H1 (cell line): Measurements from ENCODE around the gene FAM171A1. TPM values are rescaled to one million over a fixed set of nuclear protein-coding genes. Genes with fewer than 3 reads are reported as not detected.

Experiments used
- CTCF ChIA-PET: fragments of 300-600 bp; sonication (Branson Sonifier 250); formaldehyde crosslinking; loops from one replicate; lab custom pipeline; 2021; ENCODE audit not compliant: partially characterized antibody; lab: Charles Lee
- POLR2A ChIA-PET: fragments of 300-600 bp; sonication (Branson Sonifier 250); formaldehyde crosslinking; loops from one replicate; lab custom pipeline; 2021; ENCODE audit warnings: inconsistent platforms; ENCODE audit not compliant: partially characterized antibody; lab: Charles Lee
- DNase-seq, 2 experiments: peaks; one replicate each; pipeline versions ENCODE4 v3.0.0 to v3.0.0-alpha.2; 2010 to 2022; ENCODE audit warnings: low spot score in 2 of 2, low read depth in 1 of 2, mixed read lengths in 1 of 2
- FAIRE-seq: peaks from 2 replicates; lab custom pipeline; 2011; peaks lifted over from hg19 to GRCh38; lab: Jason Lieb, UNC
- H2AFZ ChIP-seq: 2 replicates; pipeline ENCODE4 v1.8.1; 2012; ENCODE audit warnings: low read length, inconsistent platforms
- H2AK5ac ChIP-seq: 2 replicates; pipeline ENCODE4 v1.6.1; 2013; ENCODE audit warnings: low read depth, low read length
- H2BK120ac ChIP-seq: replicated peaks from 2 replicates; pipeline ENCODE3; 2013; ENCODE audit warnings: low read depth, low read length, inconsistent platforms
- H2BK12ac ChIP-seq: 2 replicates; pipeline ENCODE4 v1.6.1; 2013; ENCODE audit warnings: low read depth, low read length
- H2BK15ac ChIP-seq: 2 replicates; pipeline ENCODE4 v1.6.1; 2013; ENCODE audit warnings: low read length
- H2BK20ac ChIP-seq: 2 replicates; pipeline ENCODE4 v1.6.1; 2013; ENCODE audit warnings: low read length
- H2BK5ac ChIP-seq: 2 replicates; pipeline ENCODE4 v1.6.1; 2013; ENCODE audit warnings: low read depth, low read length
- H3K14ac ChIP-seq: 2 replicates; pipeline ENCODE4 v1.6.1; 2013; ENCODE audit warnings: inconsistent platforms; ENCODE audit not compliant: insufficient read length
- H3K18ac ChIP-seq: 2 replicates; pipeline ENCODE4 v1.6.1; 2013; ENCODE audit warnings: low read length; ENCODE audit errors: extremely low read depth
- H3K23ac ChIP-seq: 2 replicates; pipeline ENCODE4 v1.6.1; 2013; ENCODE audit warnings: inconsistent platforms; ENCODE audit not compliant: insufficient read length
- H3K23me2 ChIP-seq: 2 replicates; pipeline ENCODE4 v1.6.1; 2013; ENCODE audit warnings: low read depth, low read length
- H3K27ac ChIP-seq: 2 replicates; pipeline ENCODE4 v1.6.1; 2011; ENCODE audit warnings: low read depth, low read length, inconsistent platforms
- H3K27me3 ChIP-seq, 4 experiments: replicated peaks in 1 of 4; 1 replicate in 1 of 4; 2 replicates in 3 of 4; pipeline versions ENCODE4 v1.6.1 to v1.8.1; 2011 to 2013; ENCODE audit warnings: low read length in 3 of 4, mild to moderate bottlenecking in 3 of 4, inconsistent platforms in 2 of 4, mixed read lengths in 2 of 4, moderate library complexity in 1 of 4; ENCODE audit not compliant: control insufficient read depth in 3 of 4, insufficient read depth in 3 of 4; ENCODE audit errors: extremely low read depth in 1 of 4
- H3K36me3 ChIP-seq, 4 experiments: 2 replicates each; pipeline versions ENCODE4 v1.6.1 to v1.8.1; 2011 to 2013; ENCODE audit warnings: mild to moderate bottlenecking in 4 of 4, low read length in 3 of 4, moderate library complexity in 2 of 4, control low read depth in 1 of 4, inconsistent platforms in 1 of 4; ENCODE audit not compliant: insufficient read depth in 4 of 4, control insufficient read depth in 2 of 4
- H3K4ac ChIP-seq: replicated peaks from 2 replicates; pipeline ENCODE3; 2013; ENCODE audit warnings: low read length, low read depth, mixed read lengths, inconsistent platforms; ENCODE audit not compliant: insufficient read length
- H3K4me1 ChIP-seq, 4 experiments: replicated peaks in 1 of 4; 1 replicate in 1 of 4; 2 replicates in 3 of 4; pipeline versions ENCODE4 v1.6.1 to v1.8.1; 2011 to 2013; ENCODE audit warnings: low read length in 3 of 4, inconsistent platforms in 2 of 4, mixed read lengths in 1 of 4; ENCODE audit not compliant: insufficient read depth in 4 of 4, control insufficient read depth in 3 of 4
- H3K4me2 ChIP-seq, 2 experiments: 2 replicates each; pipeline versions ENCODE4 v1.6.1 to v1.8.1; 2011 to 2013; ENCODE audit warnings: low read depth in 2 of 2, low read length in 2 of 2, control low read depth in 1 of 2, inconsistent platforms in 1 of 2, mild to moderate bottlenecking in 1 of 2; ENCODE audit not compliant: insufficient read depth in 1 of 2
- H3K4me3 ChIP-seq, 4 experiments: fragments of 200-600, 300-600 bp in 1 of 4; sonication (generic), shearing (Covaris generic), sonication (Bioruptor Twin) in 1 of 4; 2 replicates each; pipeline versions ENCODE4 v1.5.1 to v1.8.1; 2011 to 2016; ENCODE audit warnings: low read length in 4 of 4, low read depth in 3 of 4, control low read depth in 2 of 4, inconsistent platforms in 2 of 4, mild to moderate bottlenecking in 2 of 4, mixed read lengths in 1 of 4, moderate library complexity in 1 of 4; ENCODE audit not compliant: insufficient read depth in 2 of 4; ENCODE audit errors: extremely low read depth in 1 of 4
- H3K56ac ChIP-seq: replicated peaks from 2 replicates; pipeline ENCODE3; 2013; ENCODE audit warnings: low read depth, mild to moderate bottlenecking, mixed read lengths, low read length, inconsistent platforms; ENCODE audit not compliant: insufficient read length
- H3K79me1 ChIP-seq: 2 replicates; pipeline ENCODE4 v1.6.1; 2013; ENCODE audit warnings: low read depth, low read length, control low read depth
- H3K79me2 ChIP-seq, 2 experiments: 2 replicates each; pipeline versions ENCODE4 v1.6.1 to v1.8.1; 2012 to 2013; ENCODE audit warnings: low read length in 2 of 2, mild to moderate bottlenecking in 2 of 2, inconsistent platforms in 1 of 2; ENCODE audit not compliant: insufficient read depth in 2 of 2, control insufficient read depth in 1 of 2
- H3K9ac ChIP-seq, 4 experiments: replicated peaks in 1 of 4; 1 replicate in 1 of 4; 2 replicates in 3 of 4; pipeline versions ENCODE4 v1.6.1 to v1.8.1; 2011 to 2013; ENCODE audit warnings: low read depth in 3 of 4, low read length in 3 of 4, control low read depth in 2 of 4, mild to moderate bottlenecking in 2 of 4, moderate library complexity in 2 of 4, inconsistent platforms in 1 of 4; ENCODE audit errors: extremely low read depth in 1 of 4
- H3K9me3 ChIP-seq, 2 experiments: 2 replicates each; pipeline versions ENCODE4 v1.6.1 to v1.8.1; 2012 to 2013; ENCODE audit warnings: mild to moderate bottlenecking in 2 of 2, moderate library complexity in 2 of 2, control low read depth in 1 of 2, inconsistent platforms in 1 of 2, low read depth in 1 of 2, low read length in 1 of 2, mixed read lengths in 1 of 2; ENCODE audit not compliant: insufficient read depth in 2 of 2
- H4K20me1 ChIP-seq, 2 experiments: replicated peaks in 1 of 2; 2 replicates each; pipeline versions ENCODE3 to v1.8.1; 2011 to 2013; ENCODE audit warnings: inconsistent platforms in 2 of 2, low read length in 2 of 2, mild to moderate bottlenecking in 1 of 2; ENCODE audit not compliant: insufficient read depth in 2 of 2, control insufficient read depth in 1 of 2
- H4K5ac ChIP-seq: 2 replicates; pipeline ENCODE4 v1.6.1; 2013; ENCODE audit warnings: low read length, low read depth, mixed read lengths, inconsistent platforms; ENCODE audit not compliant: insufficient read length
- H4K8ac ChIP-seq: 2 replicates; pipeline ENCODE4 v1.8.0; 2013; ENCODE audit warnings: mild to moderate bottlenecking, moderate library complexity, low read length, inconsistent platforms; ENCODE audit not compliant: insufficient read depth; ENCODE audit errors: extremely low read depth
- H4K91ac ChIP-seq: replicated peaks from 2 replicates; pipeline ENCODE3; 2013; ENCODE audit warnings: low read length, mixed read lengths, inconsistent platforms; ENCODE audit not compliant: insufficient read length
- EGR1 ChIP-seq: IDR thresholded peaks from 2 replicates; pipeline ENCODE4 v1.6.1; 2011; ENCODE audit warnings: low read depth, low read length, borderline replicate concordance
- FOSL1 ChIP-seq: IDR thresholded peaks from 2 replicates; pipeline ENCODE4 v1.6.1; 2011; ENCODE audit warnings: mild to moderate bottlenecking, low read depth, low read length, moderate library complexity; ENCODE audit not compliant: insufficient read depth
- GABPA ChIP-seq: IDR thresholded peaks from 2 replicates; pipeline ENCODE4 v1.6.1; 2011; ENCODE audit warnings: mild to moderate bottlenecking, low read length, moderate library complexity, borderline replicate concordance; ENCODE audit not compliant: insufficient read depth
- HDAC6 ChIP-seq: IDR thresholded peaks from one replicate; pipeline ENCODE4 v1.7.1; 2012; ENCODE audit warnings: low read depth, mild to moderate bottlenecking, inconsistent platforms, low read length, moderate library complexity
- MAX ChIP-seq: IDR thresholded peaks from 2 replicates; pipeline ENCODE4 v1.6.1; 2012; ENCODE audit warnings: inconsistent platforms
- PHF8 ChIP-seq: fragments of 200-600 bp; sonication (generic); conservative IDR thresholded peaks from 2 replicates; pipeline ENCODE4 v1.7.1; 2012; ENCODE audit warnings: low read depth, mild to moderate bottlenecking, inconsistent platforms, low read length, moderate library complexity
- POLR2A ChIP-seq, 2 experiments: IDR thresholded peaks; 1 replicate in 1 of 2; 2 replicates in 1 of 2; pipeline ENCODE4 v1.6.1; 2011; ENCODE audit warnings: low read depth in 2 of 2, low read length in 2 of 2, mild to moderate bottlenecking in 2 of 2; ENCODE audit errors: control extremely low read depth in 1 of 2
- POU5F1 ChIP-seq: IDR thresholded peaks from 2 replicates; pipeline ENCODE4 v1.6.1; 2011; ENCODE audit warnings: low read depth, mild to moderate bottlenecking, low read length, moderate library complexity
- RBBP5 ChIP-seq: IDR thresholded peaks from 2 replicates; pipeline ENCODE4 v1.7.1; 2012; ENCODE audit warnings: low read depth, mild to moderate bottlenecking, inconsistent platforms, low read length, moderate library complexity, borderline replicate concordance
- RFX5 ChIP-seq: IDR thresholded peaks from 2 replicates; pipeline ENCODE4 v1.6.1; 2011; ENCODE audit warnings: low read depth, low read length, improper control_type of control experiment, borderline replicate concordance
- RNF2 ChIP-seq: fragments of 200-900, 300-1000 bp; sonication (generic); IDR thresholded peaks from 2 replicates; pipeline ENCODE4 v1.7.1; 2016; ENCODE audit warnings: borderline replicate concordance, low read depth, mild to moderate bottlenecking, antibody characterized with exemption, low read length; ENCODE audit not compliant: poor library complexity, severe bottlenecking; ENCODE audit errors: missing control alignments
- SP4 ChIP-seq: IDR thresholded peaks from 2 replicates; pipeline ENCODE4 v1.6.1; 2012; ENCODE audit warnings: low read length, inconsistent platforms
- TCF12 ChIP-seq: IDR thresholded peaks from 2 replicates; pipeline ENCODE4 v1.6.1; 2011; ENCODE audit warnings: low read depth, mild to moderate bottlenecking, low read length
- WGBS, 2 experiments: shearing (Covaris generic) in 1 of 2; methylation state at CpG; one replicate each; pipeline versions ENCODE4 v1.1.6 to v1.1.7; 2013 to 2015; ENCODE audit warnings: low lambda C conversion rate in 2 of 2, mixed read lengths in 2 of 2, inconsistent platforms in 1 of 2, low coverage in 1 of 2, missing lambda C conversion rate in 1 of 2; ENCODE audit not compliant: insufficient replicate concordance in 2 of 2, insufficient coverage in 1 of 2, insufficient read length in 1 of 2; ENCODE audit errors: extremely low coverage in 1 of 2, missing lambda C conversion rate in 1 of 2; 5-methylcytosine and 5-hydroxymethylcytosine counted together
- polyA plus RNA-seq, 7 experiments: library from polyadenylated mRNA; depleted of rRNA in 3 of 7; stranded (reverse) in 5 of 7; unstranded in 2 of 7; fragments of >200 nt in 5 of 7; fragments of 200-250 nt in 2 of 7; gene quantifications; 1 replicate in 5 of 7; 2 replicates in 1 of 7; 4 replicates in 1 of 7; pipeline versions ENCODE4 v1.2.1 to v1.2.3, GENCODE V29; 2011 to 2013; ENCODE audit warnings: missing spikeins in 2 of 7, mixed read lengths in 2 of 7
- total RNA-seq: library from RNA; stranded (reverse); fragmentation: NEBNext Ultra II Directional; extraction: Animal tissue kit (Norgen Biotek cat#: 25700); gene quantifications from 2 replicates; pipeline ENCODE4 v1.2.1, GENCODE V29; 2021

The FAM171A1 gene
- total and polyA plus RNA-seq, 2 of the 8 experiments (the other 6 are each of a cell fraction or from before 2014, with no cell fraction given): 26.6 to 42.1 TPM

- no peaks in the 10 kb centered on the region for H4K20me1 ChIP-seq
- no peak for TF ChIP-seq HDAC6
- TF ChIP-seq POLR2A (IDR thresholded peaks at IDR 0.05; ENCODE audit: control extremely low read depth in 1 of 2, low read depth in 2 of 2, low read length in 2 of 2): no peak
- TF ChIP-seq RBBP5: no peak
- no peak for TF ChIP-seq PHF8
- no peak for TF ChIP-seq TCF12
- no peak for TF ChIP-seq MAX
- TF ChIP-seq RFX5: no peak
- TF ChIP-seq FOSL1: no peak
- no peak for TF ChIP-seq POU5F1
- TF ChIP-seq EGR1: no peak
- TF ChIP-seq RNF2: no peak
- TF ChIP-seq GABPA: no peak
- TF ChIP-seq SP4: no peak
- H3K4me2 ChIP-seq: no peak overlapping the region
- no peak overlapping the region for H2BK12ac ChIP-seq
- H3K36me3 ChIP-seq: no peaks in the 10 kb centered on the region
- no peaks in the 10 kb centered on the region for H3K27me3 ChIP-seq
- 93% methylated on average over 6 of the region's 6 CpGs; no CpG with 5 or more reads in 1 of the 2 experiments for WGBS, 2 experiments
- H2BK15ac ChIP-seq: no peak overlapping the region
- no peak overlapping the region for H3K27ac ChIP-seq
- no peak overlapping the region for H3K14ac ChIP-seq
- H3K4me1 ChIP-seq: no peaks in the 10 kb centered on the region
- H3K56ac ChIP-seq: no peak overlapping the region
- no peak overlapping the region for H4K91ac ChIP-seq
- H4K5ac ChIP-seq: no peak overlapping the region
- no peaks in the 10 kb centered on the region for H3K79me1 ChIP-seq
- H3K23ac ChIP-seq: no peak overlapping the region
- no peak overlapping the region for H2BK5ac ChIP-seq
- H3K4ac ChIP-seq: no peak overlapping the region
- H3K18ac ChIP-seq: no peak overlapping the region
- no peak overlapping the region for H3K9ac ChIP-seq
- H3K9me3 ChIP-seq: no peaks in the 10 kb centered on the region
- POLR2A ChIA-PET: no interaction called here
- H2AK5ac ChIP-seq: no peak overlapping the region
- H3K79me2 ChIP-seq: no peaks in the 10 kb centered on the region
- no peaks in the 10 kb centered on the region for H3K23me2 ChIP-seq
- no peak overlapping the region for H2AFZ ChIP-seq
- H3K4me3 ChIP-seq: no peak overlapping the region
- H4K8ac ChIP-seq: no peak overlapping the region
- FAIRE-seq (no peak), DNase-seq (no peak)
- CTCF ChIA-PET: interaction anchor here (0.7 kb wide), 1 partner anchor 14 kb away, joined by 3 read pairs; no protein-coding TSS in a partner anchor
- H2BK120ac ChIP-seq: no peak overlapping the region
- H2BK20ac ChIP-seq: no peak overlapping the region
Observed at GRCh38 chr10:15175587-15175986, 195.5 kb downstream of the FAM171A1 start.
